CD4-positive, CD25-positive, alpha-beta regulatory T cell (primary cell): Measurements from ENCODE around the gene ELOVL2. TPM values are rescaled to one million over a fixed set of nuclear protein-coding genes. Genes with fewer than 3 reads are reported as not detected.

Experiments used
- ATAC-seq, 2 donors: fragments of 150-1000 bp; cut with Tn5 transposase; one replicate each; pipeline ENCODE4 v1.10.0; 2021; ENCODE audit warnings: low read depth in 2 of 2, moderate number of reproducible peaks in 2 of 2, moderate library complexity in 1 of 2
- DNase-seq, 3 donors: peaks; one replicate each; pipeline versions ENCODE4 v3.0.0 to v3.0.0-alpha.2; 2012 to 2022; ENCODE audit warnings: mixed read lengths in 1 of 3
- H3K27ac ChIP-seq: one replicate; pipeline ENCODE4 v1.7.0; 2013; ENCODE audit warnings: mild to moderate bottlenecking, low read length; ENCODE audit not compliant: insufficient read depth, poor library complexity, severe bottlenecking
- H3K27me3 ChIP-seq: one replicate; pipeline ENCODE4 v1.7.0; 2013; ENCODE audit warnings: low read length; ENCODE audit not compliant: control insufficient read depth, insufficient read depth
- H3K36me3 ChIP-seq: one replicate; pipeline ENCODE4 v1.7.0; 2013; ENCODE audit warnings: mild to moderate bottlenecking, low read length, moderate library complexity; ENCODE audit not compliant: control insufficient read depth, insufficient read depth
- H3K4me1 ChIP-seq: 2 replicates; pipeline ENCODE4 v1.7.0; 2013; ENCODE audit warnings: mild to moderate bottlenecking, low read length; ENCODE audit not compliant: insufficient read depth, control insufficient read depth, poor library complexity, severe bottlenecking
- H3K4me3 ChIP-seq: one replicate; pipeline ENCODE4 v1.7.0; 2013; ENCODE audit warnings: low read depth, mild to moderate bottlenecking, low read length, moderate library complexity
- H3K9me3 ChIP-seq, 2 experiments: 1 replicate in 1 of 2; 2 replicates in 1 of 2; pipeline ENCODE4 v1.7.0; 2013; ENCODE audit warnings: low read length in 2 of 2, mild to moderate bottlenecking in 1 of 2, moderate library complexity in 1 of 2; ENCODE audit not compliant: control insufficient read depth in 2 of 2
- H3K27ac Mint-ChIP-seq, 3 donors: one replicate each; pipeline ENCODE4 v1.8.0; 2020 to 2022; ENCODE audit warnings: mild to moderate bottlenecking in 3 of 3, mixed read lengths in 3 of 3, moderate library complexity in 2 of 3
- H3K27me3 Mint-ChIP-seq: one replicate; pipeline ENCODE4 v1.8.0; 2022; ENCODE audit warnings: mild to moderate bottlenecking, mixed read lengths
- H3K36me3 Mint-ChIP-seq: one replicate; pipeline ENCODE4 v1.8.0; 2020; ENCODE audit warnings: mixed read lengths
- H3K4me1 Mint-ChIP-seq, 4 donors: one replicate each; pipeline ENCODE4 v1.8.0; 2020 to 2022; ENCODE audit warnings: mixed read lengths in 4 of 4, mild to moderate bottlenecking in 1 of 4
- H3K4me3 Mint-ChIP-seq, 4 donors: one replicate each; pipeline ENCODE4 v1.8.0; 2020 to 2022; ENCODE audit warnings: mild to moderate bottlenecking in 4 of 4, mixed read lengths in 4 of 4, moderate library complexity in 3 of 4
- H3K9me3 Mint-ChIP-seq, 7 donors: one replicate each; pipeline ENCODE4 v1.8.0; 2020 to 2022; ENCODE audit warnings: mixed read lengths in 7 of 7, mild to moderate bottlenecking in 3 of 7, moderate library complexity in 2 of 7
- polyA plus RNA-seq, 4 donors: library from polyadenylated mRNA; unstranded; fragments of 300-500 nt; fragmentation: Illumina TruSeq; gene quantifications; one replicate each; pipeline ENCODE4 v1.2.3, GENCODE V29; 2021
- total RNA-seq: library from RNA; stranded (reverse); gene quantifications from one replicate; pipeline ENCODE4 v1.2.3, GENCODE V29; 2022

The ELOVL2 gene
- total and polyA plus RNA-seq, 5 donors from 2014 or later = not detected

DNA sequence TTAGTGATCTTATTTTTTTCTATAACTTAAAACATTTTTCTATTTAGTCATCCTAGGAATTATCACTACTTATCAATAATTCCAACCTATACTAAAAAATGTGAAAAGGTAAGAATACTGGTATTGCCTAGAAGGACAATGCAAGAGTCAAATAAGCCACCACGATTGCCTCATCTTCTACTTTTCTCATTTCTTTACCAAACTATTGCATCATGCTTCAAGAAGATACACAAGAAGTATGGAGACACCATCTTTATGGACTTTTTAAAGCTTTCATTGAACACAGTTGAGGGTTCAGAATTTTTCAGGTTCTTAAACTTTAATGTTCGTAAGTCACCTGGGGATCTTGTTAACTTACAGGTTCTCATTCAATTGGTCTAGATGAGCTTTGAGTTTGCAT is 25.9 kb downstream of the ELOVL2 start:
- H3K36me3 Mint-ChIP-seq = no peaks in the 10 kb centered on the region
- ATAC-seq (no peak), DNase-seq (no peak)
- no peak overlapping the region for H3K4me3 Mint-ChIP-seq
- H3K4me1 ChIP-seq = no peaks in the 10 kb centered on the region
- no peak overlapping the region for H3K27ac ChIP-seq
- peaks cover 0 to 2% (median 0%) of the 10 kb centered on the region in 7 donors for H3K9me3 Mint-ChIP-seq
- no peak overlapping the region for H3K4me3 ChIP-seq
- peaks cover 12% of the 10 kb centered on the region for H3K27me3 Mint-ChIP-seq
- no peaks in the 10 kb centered on the region for H3K4me1 Mint-ChIP-seq
- H3K9me3 ChIP-seq = no peaks in the 10 kb centered on the region
- H3K27me3 ChIP-seq = no peaks in the 10 kb centered on the region
- no peak overlapping the region for H3K27ac Mint-ChIP-seq
- H3K36me3 ChIP-seq = no peaks in the 10 kb centered on the region

GRCh38 chr6:11017090-11017489 is 27.0 kb downstream of the ELOVL2 start:
- H3K27ac ChIP-seq = no peak overlapping the region
- Mint-ChIP-seq H3K4me3 (no peak overlapping the region), H3K36me3 (no peaks in the 10 kb centered on the region), H3K4me1 (no peaks in the 10 kb centered on the region), H3K9me3 (peaks cover 0 to 2% (median 0%) of the 10 kb centered on the region in 7 donors), H3K27me3 (peaks cover 12% of the 10 kb centered on the region), H3K27ac (no peak overlapping the region)
- H3K4me1 ChIP-seq = no peaks in the 10 kb centered on the region
- H3K4me3 ChIP-seq = no peak overlapping the region
- H3K27me3 ChIP-seq = no peaks in the 10 kb centered on the region
- no peak for DNase-seq
- H3K9me3 ChIP-seq = no peaks in the 10 kb centered on the region
- ATAC-seq = no peak
- no peaks in the 10 kb centered on the region for H3K36me3 ChIP-seq

GRCh38 chr6:11016452-11016851 is 27.7 kb downstream of the ELOVL2 start:
- ATAC-seq (no peak), DNase-seq (no peak)
- Histone ChIP-seq H3K27ac (no peak overlapping the region), H3K4me1 (no peaks in the 10 kb centered on the region), H3K4me3 (no peak overlapping the region), H3K36me3 (no peaks in the 10 kb centered on the region), H3K27me3 (no peaks in the 10 kb centered on the region), H3K9me3 (no peaks in the 10 kb centered on the region)
- Mint-ChIP-seq H3K4me3 (no peak overlapping the region), H3K4me1 (no peaks in the 10 kb centered on the region), H3K27me3 (peaks cover 12% of the 10 kb centered on the region), H3K36me3 (no peaks in the 10 kb centered on the region), H3K9me3 (peaks cover 0 to 2% (median 0%) of the 10 kb centered on the region in 7 donors), H3K27ac (no peak overlapping the region)

DNA sequence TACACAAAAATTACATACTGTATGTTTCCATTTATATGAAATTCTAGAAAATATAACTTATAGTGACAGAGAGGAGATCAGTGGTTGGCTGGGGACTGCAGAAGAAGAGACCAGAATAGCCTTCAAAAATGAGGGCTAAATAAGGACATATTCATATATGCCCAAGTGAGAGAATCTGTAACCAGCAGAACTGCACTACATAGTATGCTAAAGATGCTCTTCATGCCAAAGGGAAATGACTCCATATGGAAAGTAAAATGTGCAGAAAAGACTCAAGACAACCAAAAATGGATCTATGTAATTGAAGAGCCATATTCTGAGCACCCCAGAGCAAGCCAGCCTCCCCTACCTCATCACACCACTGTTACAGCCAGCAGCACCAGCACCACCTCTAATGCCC is 29.0 kb downstream of the ELOVL2 start:
- H3K27ac ChIP-seq = no peak overlapping the region
- no peaks in the 10 kb centered on the region for H3K9me3 ChIP-seq
- ATAC-seq (no peak), DNase-seq (no peak)
- Mint-ChIP-seq H3K4me3 (no peak overlapping the region), H3K9me3 (no peaks in the 10 kb centered on the region), H3K4me1 (no peaks in the 10 kb centered on the region), H3K36me3 (no peaks in the 10 kb centered on the region), H3K27ac (no peak overlapping the region), H3K27me3 (no peaks in the 10 kb centered on the region)
- peaks cover 2% of the 10 kb centered on the region for H3K27me3 ChIP-seq
- H3K4me3 ChIP-seq = no peak overlapping the region
- H3K4me1 ChIP-seq = no peaks in the 10 kb centered on the region
- no peaks in the 10 kb centered on the region for H3K36me3 ChIP-seq

- Mint-ChIP-seq H3K36me3 (no peaks in the 10 kb centered on the region), H3K9me3 (no peaks in the 10 kb centered on the region), H3K27me3 (no peaks in the 10 kb centered on the region), H3K4me3 (no peak overlapping the region), H3K27ac (no peak overlapping the region), H3K4me1 (no peaks in the 10 kb centered on the region)
- H3K4me1 ChIP-seq = no peaks in the 10 kb centered on the region
- ATAC-seq (no peak), DNase-seq (no peak)
- H3K4me3 ChIP-seq = no peak overlapping the region
- no peak overlapping the region for H3K27ac ChIP-seq
- H3K9me3 ChIP-seq = no peaks in the 10 kb centered on the region
- peaks cover 4% of the 10 kb centered on the region for H3K27me3 ChIP-seq
- H3K36me3 ChIP-seq = no peaks in the 10 kb centered on the region
These were observed 30.4 kb downstream of the ELOVL2 start for GRCh38 chr6:11013721-11014070.

DNA sequence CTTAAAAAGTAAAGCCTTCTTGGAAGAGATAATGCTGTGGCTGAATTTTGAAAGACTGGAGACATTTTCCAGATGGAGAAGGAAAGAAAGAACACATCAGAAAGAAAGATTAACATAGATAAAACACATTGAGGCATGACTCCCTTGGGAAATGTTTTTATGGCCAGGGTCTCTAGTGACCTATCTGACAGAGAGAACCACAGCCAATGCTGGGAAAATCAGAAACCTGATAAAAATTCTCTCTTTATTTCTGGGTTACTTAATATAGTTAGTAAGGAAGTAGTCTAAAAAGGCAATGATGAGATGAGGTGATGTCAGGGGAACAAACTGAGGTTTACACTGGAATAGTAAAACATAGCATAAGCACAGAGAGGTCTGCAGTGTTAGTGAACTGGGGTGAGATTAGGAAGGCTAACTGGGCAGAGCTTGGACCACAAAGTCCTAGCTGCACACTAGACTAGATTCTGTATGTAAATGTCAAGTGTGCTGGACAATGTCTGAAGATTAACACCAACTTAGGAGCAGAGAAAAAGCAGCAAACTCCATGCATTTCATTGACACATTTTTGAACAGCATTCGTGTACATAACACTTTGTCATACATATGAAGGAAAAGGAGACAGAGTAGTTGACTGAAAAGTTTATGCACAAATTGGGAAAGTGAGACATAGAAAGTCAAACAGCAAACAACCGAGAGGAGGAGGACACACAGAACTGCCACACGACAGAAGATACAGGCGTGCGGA is 31.0 kb downstream of the ELOVL2 start:
- DNase-seq (no peak), ATAC-seq (no peak)
- Histone ChIP-seq H3K9me3 (no peaks in the 10 kb centered on the region), H3K27ac (no peak overlapping the region), H3K4me1 (no peaks in the 10 kb centered on the region), H3K36me3 (no peaks in the 10 kb centered on the region), H3K27me3 (peaks cover 4% of the 10 kb centered on the region), H3K4me3 (no peak overlapping the region)
- Mint-ChIP-seq H3K9me3 (no peaks in the 10 kb centered on the region), H3K4me3 (no peak overlapping the region), H3K27ac (no peak overlapping the region), H3K27me3 (no peaks in the 10 kb centered on the region), H3K4me1 (no peaks in the 10 kb centered on the region), H3K36me3 (no peaks in the 10 kb centered on the region)

- Mint-ChIP-seq H3K9me3 (no peaks in the 10 kb centered on the region), H3K4me1 (no peaks in the 10 kb centered on the region), H3K36me3 (no peaks in the 10 kb centered on the region), H3K27me3 (peaks cover under 1% of the 10 kb centered on the region), H3K4me3 (no peak overlapping the region), H3K27ac (no peak overlapping the region)
- Histone ChIP-seq H3K27me3 (peaks cover 4% of the 10 kb centered on the region), H3K36me3 (no peaks in the 10 kb centered on the region), H3K4me1 (no peaks in the 10 kb centered on the region), H3K9me3 (no peaks in the 10 kb centered on the region), H3K4me3 (no peak overlapping the region), H3K27ac (no peak overlapping the region)
- DNase-seq (no peak), ATAC-seq (no peak)
These were observed 31.8 kb downstream of the ELOVL2 start for GRCh38 chr6:11012295-11012754.

GRCh38 chr6:11011787-11012234 is 32.3 kb downstream of the ELOVL2 start:
- Histone ChIP-seq H3K4me3 (no peak overlapping the region), H3K4me1 (no peaks in the 10 kb centered on the region), H3K27ac (no peak overlapping the region), H3K9me3 (no peaks in the 10 kb centered on the region), H3K36me3 (no peaks in the 10 kb centered on the region), H3K27me3 (peaks cover 4% of the 10 kb centered on the region)
- Mint-ChIP-seq H3K9me3 (no peaks in the 10 kb centered on the region), H3K4me3 (no peak overlapping the region), H3K36me3 (no peaks in the 10 kb centered on the region), H3K27ac (no peak overlapping the region), H3K27me3 (peaks cover 4% of the 10 kb centered on the region), H3K4me1 (no peaks in the 10 kb centered on the region)
- ATAC-seq (no peak), DNase-seq (no peak)
